NK-92 (cell line): Measurements from ENCODE around the gene NPTXR.
"Not testable (repeated sequence)": the region's sequence is repeated elsewhere in the genome, so short reads cannot be mapped to it uniquely, and the experiment has no call there.

ENCODE experiments used
- DNase-seq: peaks from one replicate; lab custom pipeline; 2025; ENCODE audit not compliant: unreplicated experiment; lab: John Stamatoyannopoulos, UW

NPTXR gene

DNA sequence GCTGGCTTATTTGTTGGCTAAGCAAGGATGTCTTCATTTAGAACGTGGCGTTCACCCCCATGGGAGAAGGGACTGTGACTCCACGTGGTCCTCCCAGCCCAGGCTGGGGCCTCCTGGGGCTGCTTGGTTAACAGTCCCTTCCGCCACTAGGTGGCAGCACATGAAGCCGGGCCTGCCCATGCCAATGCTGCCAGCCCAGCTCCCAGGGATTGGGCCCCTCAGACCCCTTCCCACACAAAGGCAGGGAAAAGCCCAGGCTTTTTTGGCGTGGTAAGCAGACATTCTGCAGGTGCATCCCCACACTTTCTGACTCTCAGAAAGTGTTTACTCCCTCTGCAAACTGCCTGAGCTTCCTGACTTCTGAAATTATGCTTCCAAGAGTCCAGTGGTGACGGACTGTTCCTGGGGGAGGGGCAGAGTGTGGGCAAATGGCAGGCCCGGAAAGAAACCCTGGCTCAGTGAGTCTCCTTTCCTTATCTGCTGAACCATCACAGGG, 25.1 kb upstream of the NPTXR start:
- no peak for DNase-seq

GRCh38 chr22:38868286-38868721, 24.5 kb upstream of the NPTXR start:
- DNase-seq: no peak

GRCh38 chr22:38867471-38868285, 23.9 kb upstream of the NPTXR start:
- DNase-seq: no peak

GRCh38 chr22:38867124-38867455, 23.3 kb upstream of the NPTXR start:
- no peak for DNase-seq

GRCh38 chr22:38866399-38867123, 22.7 kb upstream of the NPTXR start:
- no peak for DNase-seq

DNA sequence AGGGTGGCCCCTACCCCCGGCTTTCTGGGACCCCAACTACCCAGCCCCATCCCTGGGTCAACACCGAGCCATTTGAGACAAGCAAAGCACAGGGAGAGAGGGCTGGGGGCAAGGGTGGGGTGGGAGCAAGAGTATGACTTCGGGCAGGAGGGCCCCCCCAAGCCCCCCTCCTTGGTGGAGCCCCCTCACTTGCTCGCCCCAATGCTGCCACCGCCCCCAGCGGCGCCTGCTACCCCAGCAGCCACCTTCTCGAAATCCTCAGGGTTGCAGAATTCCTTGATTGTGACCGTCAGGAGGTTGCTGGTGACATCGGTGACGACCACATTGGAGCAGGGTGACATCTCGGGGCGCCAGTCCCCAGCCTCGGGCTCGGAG, 22.2 kb upstream of the NPTXR start:
- no peak for DNase-seq

- DNase-seq: no peak
Observed at GRCh38 chr22:38865201-38866023, 21.6 kb upstream of the NPTXR start.

DNA sequence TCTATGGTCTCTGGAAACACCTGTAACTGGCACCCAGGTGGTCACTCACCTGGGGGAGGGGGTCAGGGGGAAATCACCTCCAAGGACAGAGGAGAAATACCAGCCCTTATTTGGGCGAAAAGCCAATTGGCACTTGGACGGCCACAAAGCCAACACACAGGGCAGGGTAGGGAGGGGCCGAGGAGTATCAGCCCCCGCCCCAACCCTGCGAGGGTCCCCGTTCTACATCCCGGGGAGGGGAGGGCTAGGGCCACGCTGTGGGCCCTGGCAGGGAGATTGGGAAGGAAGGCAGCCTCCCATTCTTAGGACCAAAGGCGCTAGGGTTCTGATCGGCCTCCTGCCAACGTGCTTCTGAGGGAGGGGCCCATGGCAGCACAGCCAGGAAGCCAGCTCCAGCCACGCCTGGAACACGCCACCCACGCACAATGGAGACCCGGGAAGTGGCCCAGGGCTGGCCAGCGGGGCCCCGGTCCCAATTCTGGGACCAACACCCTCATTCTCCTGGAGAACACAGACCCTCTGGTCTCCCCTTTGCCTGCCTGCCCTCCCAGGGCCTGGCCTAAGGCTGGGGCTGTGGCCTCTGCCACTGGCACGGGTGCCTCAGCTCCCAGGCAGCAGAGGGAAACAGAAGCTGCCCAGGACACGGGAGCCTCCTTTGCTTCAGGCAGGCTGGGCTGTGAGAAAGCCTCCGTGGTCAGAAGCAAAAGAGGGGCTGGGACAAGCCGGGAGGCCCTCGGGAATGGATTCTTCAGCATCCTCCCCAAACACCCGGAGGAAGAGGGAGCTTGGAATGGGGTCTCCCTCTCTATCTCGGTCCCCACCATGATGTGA, 20.7 kb upstream of the NPTXR start:
- no peak for DNase-seq

DNA sequence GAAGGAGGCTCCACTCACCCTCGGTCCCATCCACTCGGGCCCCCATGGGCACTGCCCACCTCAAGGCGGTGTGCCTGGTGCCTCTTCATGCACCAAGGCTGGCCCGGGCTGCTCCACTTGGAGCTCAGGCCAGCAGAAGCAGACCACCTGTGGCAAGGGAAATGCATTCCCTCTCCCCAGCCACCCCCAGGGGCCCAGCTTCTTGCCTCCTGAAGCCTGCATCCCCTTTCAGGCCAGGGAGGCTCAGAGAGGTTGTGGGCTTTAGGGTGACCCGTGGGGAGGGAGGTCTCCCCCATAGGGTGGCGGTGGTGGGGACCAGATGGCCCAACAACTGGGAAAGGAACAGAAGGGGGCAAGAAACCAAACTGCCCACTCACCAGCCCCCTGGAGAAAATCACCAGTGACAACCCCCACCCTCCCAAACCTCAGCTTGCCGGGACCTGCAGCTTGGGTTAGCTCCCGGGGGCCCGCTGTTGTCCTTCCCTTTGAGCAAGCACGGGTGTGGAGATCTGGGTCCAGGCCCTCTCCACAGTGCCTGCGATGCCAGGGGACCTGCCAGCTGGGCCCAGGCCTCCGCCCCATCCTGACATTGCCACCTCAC, 19.8 kb upstream of the NPTXR start:
- no peak for DNase-seq

- DNase-seq: no peak
Observed at GRCh38 chr22:38862375-38863329, 18.8 kb upstream of the NPTXR start.

DNA sequence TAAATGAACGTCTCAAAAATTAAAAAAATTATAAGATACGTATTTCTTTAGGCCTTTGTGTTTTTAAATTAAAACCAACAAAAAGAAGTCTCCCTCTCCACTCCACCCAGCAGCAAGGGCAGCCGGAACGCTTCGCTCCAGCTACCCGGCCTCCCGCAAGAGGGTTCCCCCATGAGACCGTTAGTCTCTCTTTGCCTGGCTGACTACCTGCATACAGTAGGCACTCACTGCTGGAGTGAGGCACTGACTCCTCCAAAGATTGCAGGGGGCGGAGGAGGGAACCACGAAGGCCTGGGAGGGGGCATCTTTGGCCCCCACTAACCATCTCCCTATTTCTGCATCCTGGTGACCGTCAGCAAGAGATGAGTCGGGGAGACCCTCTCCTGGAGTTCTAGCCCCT, 18.1 kb upstream of the NPTXR start:
- no peak for DNase-seq

GRCh38 chr22:38861170-38861876, 17.5 kb upstream of the NPTXR start:
- DNase-seq: no peak

- no peak for DNase-seq
Observed at GRCh38 chr22:38860283-38861169, 16.7 kb upstream of the NPTXR start.

DNA sequence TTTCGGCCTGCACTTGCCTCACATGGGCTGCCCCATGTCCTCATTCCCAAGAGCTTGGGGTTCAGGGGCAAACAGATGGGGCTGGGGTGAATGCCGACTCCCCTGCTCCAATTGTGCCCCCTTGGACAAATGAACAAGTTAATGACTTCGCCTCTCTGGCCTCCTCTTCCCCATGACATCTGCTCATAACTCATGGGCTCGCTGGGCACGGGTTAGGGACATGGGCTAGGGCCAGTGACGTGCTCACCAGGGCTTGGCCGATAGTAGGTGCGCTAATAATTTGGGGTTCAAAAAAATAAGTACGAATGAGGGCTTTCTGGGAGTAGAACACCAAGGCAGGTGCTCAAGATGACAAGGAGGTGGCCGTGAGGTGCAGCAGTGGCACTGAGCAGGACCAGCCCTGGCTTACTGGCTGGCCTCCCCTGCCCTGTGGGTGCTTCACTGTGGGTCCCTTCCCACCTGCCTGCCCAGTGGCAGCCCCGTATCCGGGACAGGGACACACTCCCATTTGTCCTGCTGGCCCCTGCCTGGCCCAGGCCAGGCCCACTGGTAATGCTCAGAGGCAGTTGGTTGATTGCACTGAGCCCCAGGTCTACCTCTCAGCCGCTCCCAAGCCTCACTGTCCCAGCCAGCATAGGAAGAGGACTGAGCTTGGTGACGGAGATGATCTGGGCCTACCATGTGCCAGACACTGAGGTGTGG, 15.9 kb upstream of the NPTXR start:
- DNase-seq: no peak

DNA sequence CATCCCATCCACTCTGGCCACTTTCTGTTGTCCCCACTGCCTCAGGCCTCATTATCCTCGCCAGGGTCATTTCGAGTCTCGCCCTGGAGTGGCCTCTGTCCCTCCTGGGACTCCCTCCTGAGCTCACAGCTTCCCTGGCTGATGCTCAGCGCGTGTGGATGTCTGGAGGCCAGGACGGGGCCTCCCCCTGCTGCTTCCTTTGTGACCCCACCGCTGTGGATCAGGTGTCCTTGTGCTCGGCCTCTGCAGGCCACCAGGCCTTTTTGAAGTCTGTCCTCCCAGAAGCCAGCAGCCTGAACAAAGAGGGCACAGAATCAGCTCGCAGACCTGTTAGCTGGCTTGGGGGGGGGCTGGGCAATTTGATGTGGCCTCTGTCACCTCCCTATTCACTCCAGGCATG, 14.7 kb upstream of the NPTXR start:
- DNase-seq: no peak

DNA sequence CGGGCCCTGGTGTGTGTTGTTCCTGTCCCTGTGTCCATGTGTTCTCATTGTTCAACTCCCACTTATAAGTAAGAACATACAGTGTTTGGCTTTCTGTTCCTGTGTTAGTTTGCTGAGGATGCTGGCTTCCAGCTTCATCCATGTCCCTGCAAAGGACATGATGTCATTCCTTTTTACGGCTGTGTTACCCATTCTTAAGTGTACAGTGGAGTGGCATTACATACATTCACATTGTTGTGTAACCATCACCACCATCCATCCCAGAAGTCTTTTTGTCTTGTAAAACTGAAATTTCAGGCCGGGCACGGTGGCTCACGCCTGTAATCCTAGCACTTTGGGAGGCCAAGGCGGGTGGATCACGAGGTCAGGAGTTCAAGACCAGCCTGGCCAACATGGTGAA, 10.6 kb upstream of the NPTXR start:
- not testable (repeated sequence) for DNase-seq

DNA sequence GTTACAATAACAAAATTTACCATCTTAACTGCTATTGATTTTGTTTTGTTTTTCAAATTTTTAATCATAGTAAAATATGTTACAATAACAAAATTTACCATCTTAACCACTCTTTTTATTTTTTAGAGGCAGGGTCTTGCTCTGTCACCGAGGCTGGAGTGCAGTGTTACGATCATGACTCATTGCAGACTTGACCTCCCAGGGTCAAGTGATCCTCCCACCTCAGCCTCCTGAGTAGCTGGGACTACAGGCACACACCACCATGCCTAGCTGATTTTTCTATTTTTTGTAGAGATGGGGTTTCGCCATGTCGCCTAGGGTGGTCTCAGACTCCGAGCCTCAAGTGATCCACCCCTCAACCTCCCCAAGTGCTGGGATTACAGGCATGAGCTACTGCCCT, 10.1 kb upstream of the NPTXR start:
- DNase-seq: not testable (repeated sequence)
